ENCODE data around the gene CLRN2.
"Not testable (repeated sequence)": the region's sequence is repeated elsewhere in the genome, so short reads cannot be mapped to it uniquely, and the experiment has no call there.

The CLRN2 gene

DNA sequence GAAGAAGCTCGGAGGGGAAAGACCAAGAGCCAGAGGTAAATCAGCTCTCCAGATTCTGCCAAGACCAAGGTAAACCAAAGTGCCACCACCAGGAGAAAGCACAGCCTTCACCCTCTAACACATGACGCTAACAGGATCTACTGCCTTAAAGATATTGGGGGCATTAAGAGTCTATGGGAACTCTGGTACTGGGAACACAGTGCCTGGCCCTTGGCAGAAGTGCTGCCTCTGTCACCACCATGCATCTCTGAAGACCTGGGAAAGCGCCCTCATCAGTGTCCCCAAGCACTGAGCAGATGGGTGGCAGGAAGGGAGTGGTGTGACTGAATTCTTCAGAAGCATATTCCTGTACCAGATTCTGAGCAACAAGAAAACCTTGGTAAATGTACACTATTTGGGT is 4.4 kb upstream of the CLRN2 start:
- DNase-seq, result no peak

- no peak for DNase-seq
These were observed 3.9 kb upstream of the CLRN2 start for GRCh38 chr4:17511051-17511450.

DNA sequence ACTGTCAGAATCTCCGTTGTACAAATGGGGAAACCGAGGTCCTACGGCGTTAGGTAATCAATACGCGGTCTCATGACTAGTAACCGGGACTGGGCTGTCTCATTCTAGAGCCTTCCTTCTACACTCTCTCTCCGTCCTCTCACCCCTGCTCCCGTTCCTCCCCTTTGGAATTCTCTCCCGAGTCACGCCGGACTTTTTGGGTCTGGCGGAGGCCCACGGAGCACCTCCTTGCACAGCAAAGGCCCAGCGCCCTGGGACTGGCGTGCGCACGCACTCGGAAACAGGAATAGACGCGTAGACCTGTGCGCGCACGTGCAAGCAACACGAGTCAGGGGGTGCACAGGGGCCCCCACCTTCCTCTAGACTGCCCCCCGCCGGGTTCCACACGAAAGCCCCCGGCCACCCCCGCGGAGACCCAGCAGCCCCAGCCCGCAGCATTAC is 3.4 kb upstream of the CLRN2 start:
- peak; percentile 65 for DNase-seq

- peak; percentile 67 for DNase-seq
These were observed 2.8 kb upstream of the CLRN2 start, which contains the start of gene QDPR for GRCh38 chr4:17511950-17512795. QDPR (minus strand) TSS chr4:17512090; CDS start chr4:17512054, 36 bp downstream.

GRCh38 chr4:17512973-17513665 is 1.8 kb upstream of the CLRN2 start:
- no peak for DNase-seq

DNA sequence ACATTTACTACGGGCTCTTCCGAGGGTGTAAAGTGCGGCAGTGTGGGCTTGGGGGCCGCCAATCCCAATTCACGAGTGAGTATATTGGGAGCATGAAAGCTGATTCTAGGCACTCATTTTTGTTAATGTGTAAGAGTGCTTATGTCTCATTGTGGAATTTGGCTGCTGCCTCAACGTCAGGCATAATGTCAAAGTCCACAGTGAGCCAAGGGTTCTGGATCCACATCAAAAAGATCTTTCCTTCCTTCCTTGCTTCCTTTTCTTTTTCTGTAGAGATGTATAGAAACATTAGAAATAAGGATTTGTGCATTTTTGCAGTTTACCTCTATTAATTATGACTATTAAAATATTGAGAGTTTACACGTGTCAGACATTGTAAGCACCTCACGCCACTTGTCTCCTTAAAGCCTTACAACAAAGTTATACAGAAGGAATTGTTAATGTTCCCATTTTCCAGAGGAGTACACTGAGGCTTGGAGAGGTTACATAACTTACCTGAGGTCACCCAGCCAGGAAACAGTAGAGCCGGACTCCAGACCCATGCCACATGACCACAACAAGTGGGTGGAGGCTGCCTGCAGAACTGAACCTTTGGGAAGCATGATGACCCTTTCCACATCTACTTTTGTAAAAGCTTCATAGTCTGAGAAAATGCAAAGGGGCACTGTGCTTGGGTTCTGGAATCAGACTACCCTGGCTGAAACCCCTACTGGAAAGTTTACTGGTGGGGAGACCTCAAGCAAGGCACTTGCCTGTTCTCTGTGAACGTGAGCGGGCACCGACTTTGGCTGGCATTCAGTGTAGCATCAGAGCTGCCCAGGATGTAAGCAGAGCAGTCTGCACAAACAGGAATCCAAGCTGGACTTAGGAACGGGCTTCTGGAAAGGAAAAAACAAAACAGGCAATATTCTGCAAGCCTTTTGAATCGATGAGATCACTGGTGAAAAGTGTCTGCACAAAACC is 761 bp downstream of the CLRN2 start:
- DNase-seq, result no peak

GRCh38 chr4:17516980-17517379 is 2.0 kb downstream of the CLRN2 start:
- no peak for DNase-seq

- no peak for DNase-seq
These were observed 2.7 kb downstream of the CLRN2 start for GRCh38 chr4:17517664-17518063.

- no peak for DNase-seq
These were observed 6.6 kb downstream of the CLRN2 start for GRCh38 chr4:17521595-17521994.

DNA sequence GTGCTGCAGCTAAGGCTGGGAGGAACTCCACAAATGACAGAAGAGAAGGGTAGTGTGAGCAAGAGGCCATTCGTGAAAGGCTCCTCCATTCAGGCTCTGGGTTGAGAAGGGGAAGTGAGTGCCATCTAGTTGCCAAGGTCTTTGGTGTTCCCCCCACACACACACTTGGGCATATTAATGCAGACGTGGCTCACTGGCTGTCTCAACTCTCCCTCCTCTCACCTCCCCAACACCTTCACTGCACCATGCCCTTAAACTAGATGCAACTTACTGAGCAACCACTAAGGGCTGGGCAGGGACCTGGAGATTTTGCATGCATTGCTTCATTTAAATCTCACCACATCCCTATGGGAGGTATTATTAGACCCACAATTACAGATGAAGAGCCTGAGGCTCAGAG is 8.7 kb downstream of the CLRN2 start:
- DNase-seq, result no peak

DNA sequence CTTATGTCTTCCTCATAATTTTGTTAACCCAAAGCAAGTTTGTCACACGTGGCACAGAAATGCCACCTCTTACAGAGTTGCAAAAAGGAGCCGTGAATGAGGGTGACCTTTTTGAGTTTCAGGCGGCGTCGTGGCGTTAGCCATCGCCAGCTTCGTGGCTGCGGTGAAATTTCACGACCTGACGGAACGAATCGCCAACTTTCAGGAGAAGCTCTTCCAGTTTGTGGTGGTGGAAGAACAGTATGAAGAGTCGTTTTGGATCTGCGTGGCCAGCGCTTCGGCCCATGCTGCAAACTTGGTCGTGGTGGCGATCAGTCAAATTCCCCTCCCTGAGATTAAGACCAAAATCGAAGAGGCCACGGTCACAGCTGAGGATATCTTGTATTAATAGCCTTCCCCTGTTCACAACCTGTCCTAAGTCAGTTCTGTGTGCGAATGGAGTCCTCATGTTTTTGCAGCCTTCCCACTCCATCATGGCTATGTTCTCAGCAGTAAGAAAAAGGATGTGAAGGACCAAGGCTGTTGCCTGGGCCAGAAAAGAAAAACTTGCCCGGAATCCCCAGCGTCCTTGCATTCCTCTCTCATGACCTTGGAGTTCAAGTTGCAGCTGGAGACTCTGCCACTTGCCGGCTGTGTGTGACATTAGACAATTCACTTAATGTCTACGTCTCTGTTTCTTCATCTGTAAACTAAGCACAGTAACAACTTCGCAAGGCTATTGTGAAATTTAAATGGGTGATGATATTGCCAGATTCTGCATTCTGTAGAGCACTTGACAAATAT is 11.9 kb downstream of the CLRN2 start:
- DNase-seq, result no peak

- DNase-seq, result no peak
These were observed 13.7 kb downstream of the CLRN2 start for GRCh38 chr4:17528551-17529165.

DNA sequence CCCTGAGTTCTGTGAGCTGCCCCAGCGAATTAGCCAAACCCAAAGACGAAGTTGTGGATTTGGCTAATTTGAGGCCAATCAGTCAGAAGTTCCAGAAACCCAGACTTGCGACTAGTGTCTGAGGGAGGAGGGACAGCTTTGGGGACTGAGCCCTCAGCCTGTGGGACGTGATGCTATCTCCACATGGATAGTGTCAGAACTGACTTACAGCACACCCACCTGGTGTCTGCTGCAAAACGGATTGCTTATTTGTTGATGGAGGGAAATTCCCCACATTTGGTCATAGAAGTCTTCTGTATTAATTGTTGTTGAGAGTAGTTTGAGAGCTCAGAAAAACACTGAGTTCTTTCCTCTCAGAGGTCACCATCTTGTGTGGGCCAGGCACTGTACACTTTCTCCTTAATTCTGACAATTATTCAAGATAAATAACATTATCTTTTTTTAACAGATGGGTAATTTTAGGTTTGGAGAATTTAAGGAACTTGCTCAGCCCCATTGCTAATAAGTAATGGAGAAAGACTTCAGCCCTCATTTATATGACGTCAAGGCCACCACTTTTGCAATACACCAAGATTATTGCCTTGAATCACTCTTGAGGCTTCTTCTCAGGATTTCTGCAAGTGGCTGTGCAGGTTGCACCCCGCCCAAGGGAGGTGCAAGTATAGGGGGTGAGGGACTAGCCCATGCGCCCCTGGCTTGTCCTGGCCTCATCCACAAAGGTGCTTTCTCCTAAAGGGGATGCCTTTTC is 16.7 kb downstream of the CLRN2 start:
- DNase-seq, result no peak

DNA sequence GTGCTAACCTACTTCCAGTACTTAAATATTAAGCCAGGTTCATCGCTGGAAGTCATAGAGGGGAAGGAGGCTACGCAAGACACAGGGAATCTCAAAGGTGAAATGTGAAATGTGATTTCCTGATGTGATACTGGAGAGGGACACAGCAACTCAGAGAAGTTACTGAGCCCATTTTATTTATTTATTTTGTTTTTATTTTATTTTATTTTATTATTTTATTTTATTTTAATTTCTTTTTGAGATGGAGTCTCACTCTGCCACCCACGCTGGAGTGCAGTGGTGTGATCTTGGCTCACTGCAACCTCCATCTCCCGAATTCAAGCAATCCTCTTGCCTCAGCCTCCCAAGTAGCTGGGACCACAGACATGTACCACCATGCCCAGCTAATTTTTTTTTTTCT is 19.7 kb downstream of the CLRN2 start:
- no peak for DNase-seq

DNA sequence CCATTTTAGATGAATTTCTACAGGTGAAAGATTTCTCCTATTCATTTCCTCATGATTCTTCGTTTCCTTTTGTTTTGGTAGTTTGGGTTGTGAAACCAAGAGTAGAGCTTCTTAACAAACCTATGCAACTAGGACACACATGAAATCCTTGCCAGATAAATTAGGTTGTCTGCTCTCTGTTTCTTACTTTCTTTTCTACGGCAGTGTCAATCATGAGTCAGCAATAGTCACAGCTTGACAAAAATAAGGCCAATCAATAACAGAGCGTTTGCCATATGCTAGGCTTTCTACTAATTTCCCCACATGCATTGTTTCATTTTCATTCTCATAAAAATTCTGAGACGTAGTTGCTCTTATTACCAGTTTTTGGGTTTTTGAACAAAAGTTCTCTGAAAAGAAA is 20.3 kb downstream of the CLRN2 start:
- DNase-seq, result no peak

DNA sequence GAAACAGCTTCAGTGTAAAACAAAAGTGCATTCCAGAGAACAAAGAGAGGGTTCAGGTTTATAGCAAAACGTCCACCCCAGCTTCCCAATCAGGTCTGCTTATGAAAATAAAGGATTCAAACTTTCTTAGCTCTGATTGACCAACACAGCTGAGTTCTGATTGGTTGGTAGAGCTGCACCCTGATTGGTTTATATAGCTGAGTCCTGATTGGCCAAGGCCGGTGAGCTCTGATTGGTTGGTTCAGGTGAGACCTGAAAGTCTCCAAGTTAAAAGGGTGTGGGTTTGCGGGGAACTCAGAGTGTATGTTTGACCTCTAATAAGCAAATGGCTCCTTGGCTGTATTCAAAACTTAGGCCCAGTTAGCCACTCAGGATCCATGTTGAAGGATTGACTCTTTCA is 20.9 kb downstream of the CLRN2 start:
- no peak for DNase-seq

DNA sequence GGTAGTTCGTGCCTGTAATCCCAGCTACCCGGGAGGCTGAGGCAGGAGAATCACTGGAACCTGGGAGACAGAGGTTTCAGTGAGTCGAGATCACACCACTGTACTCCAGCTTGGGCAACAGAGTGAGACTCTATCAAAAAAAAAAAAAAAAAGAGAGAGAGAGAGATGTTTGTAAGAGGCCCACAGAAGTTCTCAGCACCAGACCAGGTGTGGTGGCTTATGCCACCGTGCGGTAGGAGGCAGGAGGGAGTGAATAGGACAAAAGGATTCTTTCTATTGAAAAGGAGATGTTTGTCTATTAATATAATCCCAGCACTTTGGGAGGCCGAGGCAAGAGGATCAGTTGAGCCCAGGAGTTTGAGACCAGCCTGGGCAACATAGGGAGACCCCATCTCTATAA is 22.1 kb downstream of the CLRN2 start:
- not testable (repeated sequence) for DNase-seq

GRCh38 chr4:17544205-17544604 is 29.2 kb downstream of the CLRN2 start:
- DNase-seq, result no peak

DNA sequence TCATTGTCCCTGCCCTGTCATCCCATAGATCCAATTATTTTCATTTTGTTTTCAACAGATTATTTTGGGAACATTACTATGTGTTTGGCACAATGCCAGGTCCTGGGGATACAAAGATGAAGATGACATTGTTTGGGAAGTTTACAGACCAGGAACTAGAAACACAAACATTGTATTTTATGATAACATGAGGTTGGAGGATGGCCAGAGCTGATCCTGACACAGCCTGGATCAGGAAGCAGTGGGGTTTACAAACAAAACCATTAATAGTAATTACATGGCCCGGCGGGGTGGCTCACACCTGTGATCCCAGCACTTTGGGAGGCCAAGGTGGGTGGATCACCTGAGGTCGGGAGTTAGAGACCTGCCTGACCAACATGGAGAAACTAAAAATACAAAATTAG is 29.9 kb downstream of the CLRN2 start:
- DNase-seq, result no peak

DNA sequence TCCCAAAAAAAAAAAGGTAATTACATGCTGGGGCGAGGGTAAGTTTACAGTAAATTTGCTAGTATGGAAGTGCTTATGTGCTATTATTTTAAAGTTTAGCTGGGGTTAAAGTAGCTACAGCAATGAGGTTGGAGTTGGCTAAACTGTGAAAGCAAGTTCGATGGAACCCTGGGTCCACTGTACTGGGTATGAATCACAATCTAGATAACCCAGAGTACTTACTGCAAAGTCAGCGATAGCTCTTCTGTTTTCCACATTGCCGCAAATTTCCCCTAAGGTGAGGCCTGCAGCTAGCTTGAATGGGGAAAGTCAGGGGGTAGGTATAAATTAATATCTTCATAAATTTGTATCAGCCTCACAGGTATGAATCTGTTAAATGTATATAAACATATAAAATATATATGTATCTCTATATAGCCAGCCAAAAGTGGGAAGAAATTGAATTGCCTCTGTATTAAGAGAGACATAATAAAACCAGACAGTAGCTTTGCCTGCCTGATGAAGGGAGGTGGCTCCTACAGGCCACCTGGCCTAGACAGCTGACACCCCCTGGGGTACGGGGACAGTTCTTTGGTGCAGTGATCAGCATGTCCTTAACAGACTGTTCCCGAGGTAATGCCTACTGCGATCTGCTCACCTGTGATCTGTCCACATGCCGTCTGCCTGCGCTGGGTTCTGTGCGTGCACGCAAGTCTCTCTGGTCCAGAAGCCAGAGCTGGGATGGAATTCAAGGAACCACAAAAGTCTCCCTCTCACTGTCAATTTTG is 30.6 kb downstream of the CLRN2 start:
- no peak for DNase-seq

Data from stimulated activated naive CD4-positive, alpha-beta T cell treated with Interleukin-2 at 50 U/mL for 16 hours (primary cell).